PC-3 (cell line): Measurements from ENCODE around the gene SLC38A10. TPM values are rescaled to one million over a fixed set of nuclear protein-coding genes. Genes with fewer than 3 reads are reported as not detected.

Experiments
- ATAC-seq: fragments of 200-7000 bp; cut with Tn5 transposase; 2 replicates; pipeline ENCODE4 v1.9.1; 2020; ENCODE audit warnings: mild to moderate bottlenecking, moderate library complexity
- BruUV-seq: library from RNA; stranded (reverse); fragments of 400-500 nt; replicated peaks from 2 replicates; lab custom pipeline; 2021; lab: Mats Ljungman, UMichigan
- CTCF ChIA-PET: fragments of 300-600 bp; sonication (Branson Sonifier 250); formaldehyde crosslinking; loops from one replicate; lab custom pipeline; 2022; ENCODE audit warnings: antibody characterized with exemption; lab: Charles Lee
- POLR2A ChIA-PET: fragments of 300-600 bp; sonication (Branson Sonifier 250); formaldehyde crosslinking; loops from one replicate; lab custom pipeline; 2022; ENCODE audit warnings: antibody characterized with exemption; ENCODE audit not compliant: unreplicated experiment; lab: Charles Lee
- DNase-seq: peaks from one replicate; pipeline ENCODE4 v3.0.0-alpha.2; 2015
- H2AFZ ChIP-seq: fragments of 300-600 bp; sonication (generic); 2 replicates; pipeline ENCODE4 v1.6.0; 2016; ENCODE audit warnings: antibody characterized with exemption, low read length
- H3F3A ChIP-seq: fragments of 300-600 bp; sonication (generic); one replicate; pipeline ENCODE4 v1.6.0; 2017; ENCODE audit warnings: antibody characterized with exemption, low read length, control low read depth, mild to moderate bottlenecking; ENCODE audit not compliant: unreplicated experiment
- H3K27ac ChIP-seq: fragments of 300-600 bp; sonication (generic); 2 replicates; pipeline ENCODE4 v1.5.1; 2016; ENCODE audit warnings: mild to moderate bottlenecking, low read length
- H3K27me3 ChIP-seq: fragments of 300-600 bp; sonication (generic); 2 replicates; pipeline ENCODE4 v1.6.1; 2016; ENCODE audit warnings: low read length, mixed read lengths
- H3K36me3 ChIP-seq: fragments of 300-600 bp; sonication (generic); 2 replicates; pipeline ENCODE4 v1.6.1; 2016; ENCODE audit warnings: low read depth, mixed run types, low read length, mixed read lengths
- H3K4me1 ChIP-seq: fragments of 300-600 bp; sonication (generic); 2 replicates; pipeline ENCODE4 v1.5.1; 2016; ENCODE audit warnings: low read length; ENCODE audit not compliant: insufficient read depth
- H3K4me2 ChIP-seq: fragments of 300-600 bp; sonication (generic); 2 replicates; pipeline ENCODE4 v1.6.0; 2016; ENCODE audit warnings: low read length
- H3K4me3 ChIP-seq: fragments of 300-600 bp; sonication (generic); 2 replicates; pipeline ENCODE4 v1.5.1; 2016; ENCODE audit warnings: mild to moderate bottlenecking, low read length, mixed read lengths
- H3K79me2 ChIP-seq: fragments of 300-600 bp; sonication (generic); 2 replicates; pipeline ENCODE4 v1.6.1; 2017; ENCODE audit warnings: low read length, mixed read lengths
- H3K9ac ChIP-seq: fragments of 300-600 bp; sonication (generic); 2 replicates; pipeline ENCODE4 v1.6.0; 2016; ENCODE audit warnings: mild to moderate bottlenecking, low read length
- H3K9me2 ChIP-seq: fragments of 300-600 bp; sonication (generic); replicated peaks from 2 replicates; pipeline ENCODE4 v1.6.1; 2016; ENCODE audit warnings: mixed run types, low read length, mixed read lengths
- H3K9me3 ChIP-seq: fragments of 300-600 bp; sonication (generic); 2 replicates; pipeline ENCODE4 v1.6.1; 2016; ENCODE audit warnings: low read length, mixed read lengths
- H4K20me1 ChIP-seq: fragments of 300-600 bp; sonication (generic); 2 replicates; pipeline ENCODE4 v1.6.1; 2016; ENCODE audit warnings: low read length, mixed read lengths
- CTCF ChIP-seq: fragments of 300-600 bp; sonication (generic); conservative IDR thresholded peaks from 2 replicates; pipeline ENCODE4 v1.5.1; 2017; ENCODE audit warnings: antibody characterized with exemption, low read depth, mild to moderate bottlenecking, low read length
- EZH2 ChIP-seq: fragments of 300-600 bp; sonication (generic); IDR thresholded peaks from one replicate; pipeline ENCODE4 v1.6.1; 2017; ENCODE audit warnings: antibody characterized with exemption, mild to moderate bottlenecking, low read length; ENCODE audit not compliant: unreplicated experiment
- EZH2phosphoT487 ChIP-seq: fragments of 300-600 bp; sonication (generic); IDR thresholded peaks from 2 replicates; pipeline ENCODE4 v1.6.1; 2018; ENCODE audit warnings: mild to moderate bottlenecking, antibody characterized with exemption, low read length, borderline replicate concordance
- intact Hi-C: fragments of 100-400 bp; cut with micrococcal nuclease; formaldehyde crosslinking; loops from 2 replicates; pipeline ENCODE4 v1.9.0; 2023
- total RNA-seq: library from RNA; depleted of rRNA; stranded (reverse); fragments of >200 nt; gene quantifications from 2 replicates; pipeline ENCODE4 v1.2.3, GENCODE V29; 2014

Gene SLC38A10
- total RNA-seq, 1 experiment from 2014 or later, result 77.8 TPM

- H3K9me2 ChIP-seq, result no peaks in the 10 kb centered on the region
- no peak for DNase-seq
- no peak overlapping the region for H3K27ac ChIP-seq
- H3K79me2 ChIP-seq, result no peaks in the 10 kb centered on the region
- ChIA-PET CTCF (no interaction called here), POLR2A (no interaction called here)
- no peaks in the 10 kb centered on the region for H3K9me3 ChIP-seq
- H3K36me3 ChIP-seq, result no peaks in the 10 kb centered on the region; the same call in 1 of the 2 replicates
- BruUV-seq, result no TSS peak
- H3K27me3 ChIP-seq, result no peaks in the 10 kb centered on the region
- H4K20me1 ChIP-seq, result no peaks in the 10 kb centered on the region
- H3K4me1 ChIP-seq, result no peaks in the 10 kb centered on the region
- no peak overlapping the region for H2AFZ ChIP-seq
- no peaks in the 10 kb centered on the region for H3F3A ChIP-seq
- no peak overlapping the region for H3K4me2 ChIP-seq
- TF ChIP-seq EZH2, result no peak
- no peak for TF ChIP-seq CTCF
- no peak for TF ChIP-seq EZH2phosphoT487
- ATAC-seq, result no peak
- intact Hi-C loops, result no loop called here
- H3K4me3 ChIP-seq, result no peak overlapping the region
- no peak overlapping the region for H3K9ac ChIP-seq
Observed at GRCh38 chr17:81231121-81231645, 63.9 kb downstream of the SLC38A10 start.

- H3K4me2 ChIP-seq, result no peak overlapping the region
- no peak overlapping the region for H3K4me3 ChIP-seq
- ChIA-PET POLR2A (no interaction called here), CTCF (no interaction called here)
- no peaks in the 10 kb centered on the region for H3K4me1 ChIP-seq
- H3K27me3 ChIP-seq, result no peaks in the 10 kb centered on the region
- H3K9me2 ChIP-seq, result no peaks in the 10 kb centered on the region
- no peaks in the 10 kb centered on the region for H3K79me2 ChIP-seq
- H3K9me3 ChIP-seq, result 0 out of 2 replicates have a peak, but pooled peaks cover 3% of the 10 kb centered on the region
- H3K36me3 ChIP-seq, result no peaks in the 10 kb centered on the region; the same call in 1 of the 2 replicates
- no peaks in the 10 kb centered on the region for H3F3A ChIP-seq
- TF ChIP-seq CTCF, result peak; percentile 64
- no peak for TF ChIP-seq EZH2phosphoT487
- no peak for TF ChIP-seq EZH2
- intact Hi-C loops, result no loop called here
- BruUV-seq, result no TSS peak
- no peak for DNase-seq
- 0 out of 2 replicates have a peak, but pooled peaks have one; percentile 29 for ATAC-seq
- H3K9ac ChIP-seq, result no peak overlapping the region
- no peak overlapping the region for H2AFZ ChIP-seq
- H4K20me1 ChIP-seq, result no peaks in the 10 kb centered on the region
- no peak overlapping the region for H3K27ac ChIP-seq
Observed at GRCh38 chr17:81230043-81230820, 64.9 kb downstream of the SLC38A10 start.

- POLR2A ChIA-PET, result no interaction called here
- no peaks in the 10 kb centered on the region for H3K4me1 ChIP-seq
- H3K27me3 ChIP-seq, result no peaks in the 10 kb centered on the region
- no peak overlapping the region for H2AFZ ChIP-seq
- no peak overlapping the region for H3K27ac ChIP-seq
- ATAC-seq, result no peak
- no peak overlapping the region for H3K4me2 ChIP-seq
- intact Hi-C loops, result no loop called here
- H3F3A ChIP-seq, result no peaks in the 10 kb centered on the region
- H3K79me2 ChIP-seq, result no peaks in the 10 kb centered on the region
- H3K9me2 ChIP-seq, result no peaks in the 10 kb centered on the region
- no TSS peak for BruUV-seq
- no peak for DNase-seq
- H3K36me3 ChIP-seq, result no peaks in the 10 kb centered on the region; the same call in 1 of the 2 replicates
- H3K9ac ChIP-seq, result no peak overlapping the region
- CTCF ChIA-PET, result no interaction called here
- TF ChIP-seq EZH2phosphoT487 (no peak), CTCF (no peak), EZH2 (no peak)
- H3K4me3 ChIP-seq, result no peak overlapping the region
- 0 out of 2 replicates have a peak, but pooled peaks cover 3% of the 10 kb centered on the region for H3K9me3 ChIP-seq
- no peaks in the 10 kb centered on the region for H4K20me1 ChIP-seq
Observed at GRCh38 chr17:81229666-81229920, 65.5 kb downstream of the SLC38A10 start.
